COR-L47 (cell line): Measurements from ENCODE around the gene ACP1.

Experiments
- DNase-seq: peaks from one replicate; lab custom pipeline; 2025; lab: John Stamatoyannopoulos, UW

The ACP1 gene

DNA sequence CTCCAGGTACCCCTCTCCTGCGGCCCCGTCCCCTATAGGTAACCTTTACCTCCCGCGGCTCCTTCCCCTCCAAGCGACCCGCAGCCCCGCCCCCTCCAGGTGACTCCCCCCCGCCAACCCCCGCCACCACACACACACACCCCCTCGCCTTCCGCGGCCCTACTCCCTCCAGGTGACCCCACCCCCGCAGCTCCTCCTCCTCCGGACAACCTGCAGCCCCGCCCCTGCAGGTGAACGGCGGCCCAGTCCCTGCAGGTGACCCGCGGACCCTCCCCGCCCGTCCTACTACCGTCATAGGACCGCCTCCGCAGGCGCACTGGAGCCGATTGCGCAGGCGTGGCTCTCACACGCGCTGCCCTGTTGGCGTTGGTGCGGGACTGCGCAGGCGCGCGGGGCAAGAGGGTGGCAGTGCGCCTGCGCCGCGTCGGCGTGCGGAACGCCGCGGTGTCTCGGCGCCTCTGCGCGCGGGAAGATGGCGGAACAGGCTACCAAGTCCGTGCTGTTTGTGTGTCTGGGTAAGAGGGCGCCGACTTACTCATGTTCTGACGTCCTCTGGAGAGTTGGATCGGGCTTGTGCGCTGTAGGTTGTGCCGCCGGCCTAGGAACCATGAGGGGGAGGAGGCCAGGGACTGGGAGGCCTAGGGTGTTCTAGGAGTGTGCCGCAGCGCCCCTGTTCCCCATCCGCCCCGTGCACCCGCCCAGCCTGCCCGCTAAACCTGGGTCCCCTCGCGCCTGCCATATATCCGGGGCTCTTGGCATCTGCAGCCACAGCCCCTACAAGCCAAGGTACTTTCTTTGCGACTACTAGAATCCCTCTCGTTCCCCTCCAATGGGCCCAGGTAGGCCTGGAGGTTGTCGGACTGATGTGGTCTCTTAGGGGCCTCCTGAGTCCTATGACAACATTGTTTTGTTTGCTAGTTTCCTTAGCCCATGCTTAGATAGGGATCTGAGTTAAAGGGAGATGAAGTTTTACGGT, at the start of gene ACP1:
Gene ACP1, plus strand, starts transcription at position 455 of the 976 bp plus-strand sequence. Its CDS starts 18 bp downstream, at position 473.
- peak; percentile 97 for DNase-seq

GRCh38 chr2:216068-216467, 48.7 kb upstream of the ACP1 start:
- DNase-seq, result no peak

DNA sequence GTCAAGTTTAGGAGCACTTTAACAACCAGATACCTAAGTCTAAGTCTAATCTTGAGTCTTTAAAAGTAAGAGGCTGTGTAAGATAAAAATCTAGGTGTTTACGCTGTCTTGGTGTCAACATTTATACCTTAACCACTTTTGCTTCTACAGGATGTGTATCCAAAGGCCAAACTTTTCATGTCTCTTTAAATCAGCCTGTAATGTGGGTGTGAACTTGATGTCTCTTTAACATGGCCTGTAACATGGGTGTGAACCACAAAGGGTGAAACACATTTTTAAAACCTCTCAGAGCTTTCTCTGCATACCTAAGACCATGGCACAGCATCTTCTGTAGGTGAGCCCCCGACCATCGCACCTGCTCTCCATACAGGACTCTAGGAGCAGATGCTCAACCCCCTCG, 41.3 kb upstream of the ACP1 start:
- no peak for DNase-seq

GRCh38 chr2:223971-224760, 40.6 kb upstream of the ACP1 start:
- DNase-seq, result no peak

GRCh38 chr2:228115-228514, 36.6 kb upstream of the ACP1 start:
- DNase-seq, result no peak

DNA sequence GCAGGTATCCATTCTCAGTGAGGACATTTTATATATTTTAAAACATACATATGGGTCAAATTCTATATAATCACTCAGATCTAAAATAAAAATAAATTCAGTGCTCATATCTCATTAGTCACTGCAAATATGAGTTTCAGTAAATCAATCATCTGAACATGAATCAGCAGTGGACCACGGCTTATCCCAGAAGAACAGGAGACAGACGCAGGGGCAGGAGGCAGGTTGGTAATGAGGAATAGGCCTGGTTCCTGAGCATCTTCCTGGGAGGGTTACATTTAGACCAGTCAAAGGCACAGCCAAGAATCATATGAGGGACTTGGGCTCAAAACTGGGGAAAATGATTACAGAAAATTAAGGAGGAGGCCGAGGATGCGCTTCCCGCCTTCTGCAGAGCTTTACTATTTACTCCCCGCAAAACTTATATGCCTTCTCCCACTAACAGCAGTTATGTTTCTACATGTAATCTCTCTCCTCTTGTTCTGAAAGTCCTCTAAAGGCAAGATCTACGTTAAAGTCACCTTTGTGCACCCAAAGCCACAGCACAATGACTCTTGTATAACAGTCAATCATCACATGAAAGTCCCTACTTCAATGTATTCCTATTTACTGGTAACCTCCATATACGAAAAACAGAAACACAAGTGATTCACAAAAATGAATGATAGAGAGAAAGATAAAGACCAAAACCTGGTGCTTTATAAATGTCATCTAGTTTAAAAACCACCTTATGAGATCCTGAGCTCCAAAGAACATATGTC, 36.0 kb upstream of the ACP1 start:
- no peak for DNase-seq

DNA sequence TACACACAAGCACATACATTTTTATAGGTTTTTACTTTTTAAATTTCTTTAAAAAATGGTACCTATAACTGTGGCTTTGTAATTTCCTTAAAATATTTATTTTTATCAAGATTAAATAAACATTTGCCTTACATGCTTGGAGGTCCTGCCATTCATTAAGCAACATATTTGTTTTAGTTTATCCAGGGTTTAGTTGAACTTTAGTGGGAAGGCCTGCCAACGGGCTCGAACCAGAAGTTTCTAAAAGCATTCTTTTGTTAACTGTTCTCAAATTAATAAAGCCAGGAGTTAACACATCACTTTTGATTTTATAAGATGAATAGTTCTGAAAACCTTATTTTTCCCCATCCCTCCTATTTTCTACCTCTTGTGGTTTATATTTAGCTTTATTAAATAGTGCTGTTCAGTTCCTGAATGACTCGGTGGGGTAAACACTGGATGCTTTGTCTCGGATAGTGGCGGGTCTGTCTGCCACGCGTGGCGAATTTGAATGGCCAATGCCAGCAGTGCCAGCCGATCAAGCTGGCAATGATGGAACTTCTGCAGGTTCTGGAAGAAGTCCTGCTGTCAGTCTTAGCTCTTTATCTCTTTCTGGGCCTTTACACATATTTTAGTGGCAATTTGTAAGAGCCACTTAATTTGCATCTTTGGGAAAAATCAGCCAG, 33.1 kb upstream of the ACP1 start:
- DNase-seq, result no peak

DNA sequence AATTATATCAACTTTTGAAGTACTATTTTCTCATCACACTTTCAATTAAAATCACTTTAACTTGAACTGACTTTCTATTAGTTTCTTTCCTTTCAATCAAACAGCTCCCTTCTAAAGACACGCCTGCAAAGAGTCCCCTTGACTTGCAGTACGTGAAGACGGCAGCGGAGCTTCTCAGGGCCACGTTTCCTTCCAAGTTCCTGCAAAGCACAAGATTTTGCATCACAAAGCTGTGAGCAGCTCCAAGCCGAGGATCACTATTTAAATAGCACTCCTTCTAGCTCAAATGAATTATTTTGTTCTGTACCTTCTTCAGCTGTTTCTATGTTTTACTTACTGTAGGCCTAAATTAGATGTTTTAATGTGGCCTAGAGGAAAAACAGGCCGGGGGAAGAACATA, 31.7 kb upstream of the ACP1 start:
- DNase-seq, result no peak

- DNase-seq, result no peak
Observed at GRCh38 chr2:234421-234820, 30.3 kb upstream of the ACP1 start.

- no peak for DNase-seq
Observed at GRCh38 chr2:236993-237539, 27.7 kb upstream of the ACP1 start.

GRCh38 chr2:237878-238277, 26.9 kb upstream of the ACP1 start:
- no peak for DNase-seq

- DNase-seq, result no peak
Observed at GRCh38 chr2:238431-238830, 26.3 kb upstream of the ACP1 start.

- DNase-seq, result no peak
Observed at GRCh38 chr2:238869-239268, 25.9 kb upstream of the ACP1 start.

DNA sequence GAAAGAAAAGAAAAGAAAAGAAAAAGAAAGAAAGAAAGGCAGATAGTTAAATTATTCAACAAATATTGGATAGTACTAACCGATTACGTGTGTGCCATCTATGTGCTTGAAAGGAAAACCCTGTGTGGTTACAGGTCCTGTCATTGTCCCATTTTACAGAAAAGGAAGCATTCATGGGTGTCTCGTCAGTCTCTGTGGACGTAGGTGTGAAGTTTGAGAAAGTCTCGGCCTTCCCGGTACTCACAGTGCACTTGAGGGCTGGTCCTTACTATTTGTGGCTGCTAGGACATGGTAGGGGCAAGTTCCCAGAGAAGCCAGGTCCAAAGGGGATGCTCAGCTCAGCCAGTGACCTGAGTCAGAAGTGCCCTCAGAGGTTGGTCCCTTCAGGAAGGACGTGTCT, 20.2 kb upstream of the ACP1 start:
- DNase-seq, result no peak

- DNase-seq, result peak; percentile 55
Observed at GRCh38 chr2:246489-247144, 18.1 kb upstream of the ACP1 start.

GRCh38 chr2:248724-249123, 16.0 kb upstream of the ACP1 start:
- no peak for DNase-seq

- DNase-seq, result no peak
Observed at GRCh38 chr2:249538-250042, 15.2 kb upstream of the ACP1 start.

GRCh38 chr2:252001-252602, 12.6 kb upstream of the ACP1 start:
- no peak for DNase-seq

DNA sequence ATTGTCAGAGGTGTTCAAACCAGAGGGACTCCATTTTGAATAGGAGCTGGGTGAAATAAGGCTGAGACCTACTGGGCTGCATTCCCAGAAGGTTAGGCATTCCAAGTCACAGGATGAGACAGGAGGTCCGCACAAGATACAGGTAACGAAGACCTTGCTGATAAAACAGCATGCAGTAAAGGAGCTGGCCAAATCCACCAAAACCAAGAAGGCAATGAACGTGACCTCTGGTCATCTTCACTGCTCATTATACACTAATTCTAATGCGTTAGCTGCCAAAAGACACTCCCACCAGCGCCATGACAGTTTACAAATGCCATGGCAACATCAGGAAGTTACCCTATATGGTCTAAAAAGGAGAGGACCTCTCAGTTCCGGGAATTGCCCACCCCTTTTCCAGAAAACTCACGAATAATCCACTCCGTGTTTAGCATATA, 11.5 kb upstream of the ACP1 start:
- DNase-seq, result no peak

DNA sequence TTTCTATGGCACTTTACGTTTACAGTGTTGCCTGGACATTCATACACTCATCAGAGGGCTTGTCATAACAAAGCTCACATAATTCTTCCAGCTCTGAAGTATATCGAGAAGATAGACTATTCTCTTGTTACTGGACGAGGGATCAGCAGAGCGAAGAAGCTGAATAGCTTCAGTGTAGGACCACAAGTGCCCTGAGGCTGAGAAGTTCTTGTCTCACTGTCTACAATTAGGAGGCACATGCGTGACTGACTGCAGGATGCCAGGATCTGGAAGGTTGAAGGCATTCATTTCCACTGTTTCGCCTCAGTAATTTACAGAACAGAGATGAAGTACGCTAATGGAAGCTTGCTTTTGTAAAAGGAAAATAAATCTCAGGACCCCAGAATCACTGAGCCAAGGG, 10.5 kb upstream of the ACP1 start:
- no peak for DNase-seq
